CD4-positive, alpha-beta T cell treated with Interleukin-21 for 1 hour (primary cell): ENCODE data around the gene NCF2.

Source experiments
- DNase-seq: peaks from one replicate; pipeline ENCODE4 v3.0.0-alpha.2; 2020

Gene NCF2

DNA sequence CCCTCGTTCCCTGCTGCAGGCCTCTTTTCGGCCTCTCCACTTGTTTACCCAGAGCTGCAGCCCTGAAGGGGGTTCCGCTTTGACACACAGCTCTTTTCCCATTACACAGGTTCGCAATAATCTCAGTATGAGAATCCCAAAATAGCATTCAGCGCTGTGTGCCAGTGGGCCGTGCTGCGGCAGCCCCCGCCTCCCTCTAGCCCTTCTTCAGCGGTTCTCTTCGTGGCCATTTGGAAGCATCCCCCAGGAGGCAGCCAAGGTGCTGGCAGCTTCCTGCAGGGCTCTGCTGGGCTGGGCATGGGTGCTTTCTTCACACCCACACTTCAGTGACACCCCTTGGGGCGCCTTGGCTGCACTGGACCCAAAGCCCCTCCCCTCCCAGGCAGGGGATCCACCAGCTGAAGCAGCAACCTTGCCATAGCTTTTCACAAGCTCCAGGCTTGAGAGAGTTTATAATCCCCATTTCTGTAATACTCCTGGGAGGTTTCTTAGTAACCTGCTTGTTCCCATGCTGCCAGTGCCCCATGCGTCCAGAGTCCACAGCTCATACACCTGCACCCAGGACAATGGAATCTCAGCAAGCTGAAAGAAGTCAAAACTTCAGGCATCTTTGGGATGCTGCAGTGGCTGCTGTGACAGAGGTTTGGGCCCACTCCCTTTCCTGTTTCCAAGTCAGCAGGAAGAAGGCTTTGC is 8.1 kb downstream of the NCF2 start:
- DNase-seq, result no peak

DNA sequence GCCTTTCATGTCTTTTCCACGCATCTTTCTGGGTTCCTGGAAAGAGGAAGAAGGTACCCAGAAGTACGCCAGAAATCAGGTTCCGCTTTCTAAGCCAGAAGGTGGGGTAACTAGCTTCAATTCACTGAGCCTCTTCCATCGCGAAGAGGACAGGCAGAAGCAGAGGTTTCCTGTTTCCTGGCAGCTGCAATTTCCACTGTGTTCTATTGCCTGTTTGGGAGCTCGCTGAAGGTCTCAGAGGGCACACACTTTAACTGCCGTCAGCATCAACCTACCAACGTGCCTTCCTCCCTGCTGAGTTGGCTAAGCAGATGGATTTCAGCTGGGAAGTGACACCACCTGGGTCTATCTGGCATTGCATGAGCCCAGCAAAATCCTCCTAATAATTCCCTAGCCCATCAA is 10.0 kb downstream of the NCF2 start:
- DNase-seq, result peak; percentile 28

DNA sequence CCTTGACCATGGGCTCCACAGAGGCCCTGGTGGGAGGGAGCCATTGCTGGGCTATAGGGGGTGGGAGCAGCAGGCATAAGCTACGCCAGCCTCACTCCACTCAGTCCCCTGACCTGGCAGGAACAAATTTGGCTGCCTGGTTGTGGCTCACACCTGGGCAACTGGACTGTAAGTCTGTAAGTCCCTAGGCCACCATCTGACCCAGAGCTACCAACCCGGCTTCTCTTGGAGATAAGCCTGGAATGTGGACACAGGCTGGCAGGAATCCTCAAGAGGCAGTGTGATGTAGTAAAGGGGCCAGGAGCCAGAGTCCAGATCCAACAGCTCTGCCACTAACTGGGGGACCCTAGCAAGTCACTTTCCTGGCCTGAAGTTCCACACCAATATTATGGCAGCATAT is 11.4 kb downstream of the NCF2 start:
- no peak for DNase-seq

DNA sequence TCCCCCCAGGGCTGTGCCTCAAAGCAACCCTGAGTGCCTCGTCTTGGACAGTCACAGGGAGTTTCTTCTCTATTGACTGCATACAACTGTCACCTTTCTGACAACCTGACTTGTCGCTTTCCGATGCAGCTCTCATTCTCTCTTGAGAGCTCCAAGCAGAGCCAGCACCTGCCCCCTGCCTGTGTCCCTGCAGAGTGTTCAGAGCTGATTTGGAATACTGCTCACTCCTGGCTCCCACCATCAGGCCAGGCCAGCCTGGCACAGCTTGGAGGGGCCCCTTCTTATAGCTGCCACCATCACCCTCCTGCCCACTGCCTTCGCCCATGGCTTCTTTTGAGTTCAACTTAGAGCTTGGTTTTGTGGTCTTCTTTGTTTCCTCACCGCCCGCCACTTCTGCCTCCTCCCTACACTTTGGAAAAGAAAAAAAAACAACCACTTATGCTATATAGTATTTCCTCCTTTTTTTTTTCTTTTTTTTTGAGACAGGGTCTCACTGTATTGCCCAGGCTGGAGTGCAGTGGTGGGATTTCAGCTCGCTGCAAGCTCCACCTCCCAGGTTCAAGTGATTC is 12.3 kb downstream of the NCF2 start:
- no peak for DNase-seq

DNA sequence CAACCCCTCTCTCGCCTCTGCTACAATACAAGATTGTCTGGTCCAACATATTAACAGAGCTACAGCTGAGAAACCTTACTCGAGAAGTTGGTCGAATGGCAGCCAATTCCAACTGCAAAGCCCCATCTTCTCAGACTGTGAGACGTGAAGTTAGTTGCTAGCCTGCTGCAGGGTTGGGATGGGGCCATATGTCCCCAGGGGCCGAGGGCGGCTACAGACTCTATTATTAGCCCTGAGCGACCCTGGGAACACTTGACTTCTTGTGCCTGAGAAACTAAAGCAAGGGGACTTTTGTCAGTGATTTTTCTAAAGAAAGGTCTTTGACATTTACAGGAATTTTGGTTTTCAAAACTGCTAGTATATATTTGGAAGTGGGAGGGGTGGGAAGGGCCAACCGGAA is 13.7 kb downstream of the NCF2 start:
- DNase-seq, result no peak

DNA sequence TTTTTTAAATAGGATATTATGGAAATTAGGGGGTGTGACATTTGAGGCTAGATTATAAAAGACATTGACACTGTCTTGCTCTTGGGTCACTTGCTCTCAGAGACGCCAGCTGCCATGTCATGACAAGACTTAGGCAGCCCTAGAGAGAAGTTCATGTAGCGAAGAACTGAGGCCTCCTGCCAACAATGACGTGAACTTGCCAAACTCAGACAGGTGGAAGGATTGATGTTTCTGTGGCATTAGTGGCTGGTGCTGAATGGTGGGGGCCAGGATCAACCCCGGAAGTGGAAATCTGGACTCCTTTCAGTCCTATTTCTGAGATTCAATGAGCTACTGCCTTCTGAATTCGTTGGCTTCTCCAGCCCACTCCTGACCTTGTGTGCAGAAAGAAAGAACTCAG is 14.7 kb downstream of the NCF2 start:
- no peak for DNase-seq

DNA sequence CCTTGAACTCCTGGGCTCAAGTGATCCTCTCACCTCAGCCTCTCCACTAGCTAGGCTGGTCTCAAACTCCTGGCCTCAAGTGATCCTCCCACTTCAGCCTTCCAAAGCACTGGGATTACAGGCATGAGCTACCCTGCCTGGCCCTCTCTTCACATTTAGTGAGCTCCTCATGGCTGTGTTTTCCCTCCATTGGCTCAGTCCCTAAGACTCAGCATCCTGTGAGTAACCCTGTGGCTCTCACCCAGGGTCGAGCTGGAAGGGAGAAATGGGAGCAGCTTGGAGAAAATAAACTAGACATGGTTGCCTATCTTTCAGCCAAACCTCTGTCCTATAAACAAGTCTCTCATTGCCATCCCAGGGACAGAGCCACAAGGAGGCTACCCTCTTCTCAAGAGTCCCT is 17.5 kb downstream of the NCF2 start:
- no peak for DNase-seq

DNA sequence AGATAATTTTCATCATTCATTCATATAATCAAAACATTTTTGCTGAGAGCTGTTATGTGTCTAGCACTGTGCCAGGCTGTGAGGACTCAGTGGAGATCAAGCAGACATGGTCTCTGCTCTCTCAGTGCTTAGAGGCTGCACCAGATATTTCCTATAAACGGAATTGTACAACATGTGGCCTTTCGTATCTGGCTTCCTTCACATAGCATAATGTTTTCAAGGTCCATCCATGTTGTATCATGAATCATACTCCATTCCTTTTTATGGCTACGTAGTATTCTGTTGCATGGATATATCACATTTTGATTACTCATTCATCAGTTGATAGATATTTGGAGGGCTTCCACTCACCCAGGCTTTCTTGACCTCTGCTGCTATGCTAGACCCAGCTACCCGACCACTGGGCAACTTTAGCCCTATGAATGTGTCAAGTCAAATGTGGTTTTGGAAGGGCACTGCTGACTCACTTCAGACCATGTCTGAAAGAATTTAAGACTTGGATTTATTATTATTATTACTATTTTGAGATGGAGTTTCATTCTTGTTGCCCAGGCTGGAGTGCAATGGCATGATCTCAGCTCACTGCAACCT is 18.5 kb downstream of the NCF2 start:
- DNase-seq, result no peak

DNA sequence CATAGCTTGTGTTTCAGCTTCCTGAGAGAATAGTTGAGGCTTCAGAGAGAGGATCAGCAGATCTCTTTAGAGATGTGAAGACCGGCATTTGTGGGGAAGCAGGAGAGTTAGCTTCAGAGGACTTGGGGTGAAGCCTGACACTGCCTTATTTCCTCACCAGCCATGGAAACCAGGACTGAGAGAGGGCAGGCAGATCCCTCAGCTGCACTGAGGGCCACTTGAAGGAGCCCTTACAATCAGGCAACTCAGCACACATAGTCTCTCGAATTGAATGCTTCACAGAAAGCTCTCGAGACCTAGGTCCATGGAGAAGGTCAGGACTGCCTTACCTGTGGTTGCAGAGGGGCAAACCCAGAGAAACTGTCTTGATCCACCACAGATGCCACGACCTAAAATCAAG is 19.8 kb downstream of the NCF2 start:
- DNase-seq, result no peak

DNA sequence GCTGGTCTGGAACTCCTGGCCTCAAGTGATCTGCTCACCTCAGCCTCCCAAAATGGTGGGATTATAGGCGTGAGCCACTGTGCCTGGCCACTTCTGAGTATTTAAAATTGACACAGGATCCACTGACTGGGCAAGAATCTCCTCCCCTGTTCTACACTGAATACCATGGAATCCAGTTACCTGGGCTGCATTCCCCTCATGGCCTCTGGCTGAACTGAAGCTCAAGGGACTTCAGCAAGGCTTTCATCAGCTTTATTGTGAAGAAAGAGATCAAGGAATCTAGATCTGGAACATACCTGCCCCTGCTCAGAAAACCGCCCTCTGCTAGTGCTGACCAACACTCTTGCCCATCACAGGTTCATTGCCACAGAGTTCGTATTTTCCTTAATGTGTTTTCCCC is 20.5 kb downstream of the NCF2 start:
- no peak for DNase-seq

DNA sequence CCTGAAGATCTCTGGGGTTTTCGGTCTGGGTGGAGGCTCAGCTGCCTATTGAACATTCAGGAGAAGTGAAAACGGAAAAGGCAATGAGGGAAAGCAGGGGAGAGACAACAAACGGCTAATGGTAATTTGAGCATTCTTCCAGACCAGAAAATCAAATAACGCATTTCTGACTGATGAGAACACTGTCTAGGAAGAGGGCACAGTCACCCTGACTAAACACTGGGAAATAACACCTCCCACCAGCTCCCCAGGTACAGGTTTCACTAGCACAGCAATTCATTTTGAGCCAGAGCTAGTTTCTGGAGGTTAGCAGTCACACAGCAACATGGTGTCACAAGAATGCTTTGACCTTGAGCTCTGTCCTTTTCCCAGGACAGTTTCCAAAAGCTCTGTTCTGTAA is 21.1 kb downstream of the NCF2 start:
- no peak for DNase-seq

DNA sequence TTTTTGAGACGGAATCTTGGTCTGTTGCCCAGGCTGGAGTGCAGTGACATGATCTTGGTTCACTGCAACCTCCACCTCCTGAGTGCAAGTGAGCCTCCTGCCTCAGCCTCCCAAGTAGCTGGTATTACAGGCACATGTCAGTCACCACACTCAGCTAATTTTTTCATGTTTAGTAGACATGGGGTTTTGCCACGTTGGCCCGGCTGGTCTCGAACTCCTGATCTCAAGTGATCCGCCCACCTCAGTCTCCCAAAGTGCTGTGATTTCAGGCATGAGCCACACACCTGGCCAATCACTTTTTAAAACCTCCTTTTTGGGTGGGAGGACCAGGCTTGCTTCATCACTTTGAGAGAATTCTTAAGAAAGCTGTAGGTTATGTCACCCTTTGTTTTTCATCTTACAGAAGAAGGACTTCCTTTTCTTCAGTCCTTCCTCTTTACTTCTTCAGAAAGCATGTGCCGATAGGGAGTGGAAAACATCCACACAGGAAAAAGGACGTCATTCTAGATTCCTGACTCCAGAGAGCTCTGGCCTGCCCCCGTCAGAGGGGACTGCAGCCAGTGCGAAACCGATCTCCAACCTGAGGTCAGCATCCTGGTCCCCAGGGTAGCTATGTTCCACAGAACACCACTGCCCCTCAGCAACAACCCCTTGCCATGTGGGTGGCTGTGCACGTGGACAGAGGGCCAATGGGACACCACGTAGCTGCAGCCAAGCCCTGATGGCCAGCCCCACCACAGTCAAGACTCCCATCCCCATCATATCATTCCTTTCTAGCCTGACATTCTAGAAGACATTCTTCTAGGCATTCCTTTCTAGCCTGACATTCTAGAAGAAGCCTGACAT is 21.9 kb downstream of the NCF2 start:
- no peak for DNase-seq

DNA sequence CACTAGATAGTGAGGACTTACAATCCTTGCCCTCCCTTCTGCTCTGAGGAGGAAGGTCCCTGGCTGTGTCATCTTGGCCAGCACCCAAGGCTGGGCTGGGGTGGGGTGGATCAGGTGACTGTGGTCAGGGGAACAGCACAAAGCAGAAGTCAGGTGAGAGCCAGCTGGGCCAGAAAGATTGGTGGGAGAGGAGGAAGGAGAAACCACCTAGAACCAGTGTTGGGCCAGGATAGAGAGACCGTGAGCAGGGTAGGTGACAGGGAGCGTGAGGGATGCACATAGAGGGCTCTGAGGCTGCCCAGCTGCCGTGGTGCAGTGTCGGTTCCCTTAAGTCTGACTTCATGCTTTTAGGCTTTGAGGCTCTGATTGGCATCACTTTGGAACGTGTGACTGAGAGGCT is 22.7 kb downstream of the NCF2 start:
- peak; percentile 20 for DNase-seq

DNA sequence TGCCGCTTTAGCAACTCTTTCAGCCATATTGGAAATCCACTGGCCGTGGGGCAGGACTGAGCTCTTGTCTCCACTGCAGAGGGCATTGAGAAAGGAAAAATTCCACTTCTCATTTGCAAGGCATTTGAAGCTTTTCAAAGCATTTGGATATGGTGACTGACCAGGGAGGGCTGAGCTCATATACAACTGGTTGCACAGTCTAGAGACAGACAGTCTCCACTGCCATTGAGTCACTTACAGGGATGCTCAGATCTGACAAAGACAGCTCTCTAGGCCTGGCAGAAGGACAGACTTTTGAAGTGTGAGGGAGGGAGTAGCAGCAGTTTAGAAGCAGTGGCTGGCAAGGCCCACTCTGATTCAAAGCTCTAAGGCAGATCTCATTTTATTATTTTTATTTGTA is 24.2 kb downstream of the NCF2 start:
- no peak for DNase-seq

DNA sequence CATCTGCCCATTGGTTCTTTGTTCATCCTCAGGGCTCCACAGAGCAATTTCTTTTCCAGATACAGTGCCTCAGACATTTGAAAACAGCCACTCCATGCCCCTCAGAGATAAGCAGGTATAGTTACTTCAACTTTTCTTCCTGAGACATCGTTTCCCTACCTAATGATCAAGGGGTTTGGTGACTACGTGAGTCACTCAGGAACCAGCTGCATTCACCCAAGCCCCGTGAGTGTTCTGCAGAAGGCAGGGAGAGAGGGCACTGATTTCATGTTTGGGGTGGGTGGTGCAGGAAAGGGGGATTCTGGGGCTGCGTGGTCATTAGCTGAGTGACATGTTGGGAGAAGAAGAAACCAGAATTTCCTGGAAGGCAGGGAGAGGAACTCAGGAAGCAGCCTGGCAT is 25.0 kb downstream of the NCF2 start:
- DNase-seq, result no peak

DNA sequence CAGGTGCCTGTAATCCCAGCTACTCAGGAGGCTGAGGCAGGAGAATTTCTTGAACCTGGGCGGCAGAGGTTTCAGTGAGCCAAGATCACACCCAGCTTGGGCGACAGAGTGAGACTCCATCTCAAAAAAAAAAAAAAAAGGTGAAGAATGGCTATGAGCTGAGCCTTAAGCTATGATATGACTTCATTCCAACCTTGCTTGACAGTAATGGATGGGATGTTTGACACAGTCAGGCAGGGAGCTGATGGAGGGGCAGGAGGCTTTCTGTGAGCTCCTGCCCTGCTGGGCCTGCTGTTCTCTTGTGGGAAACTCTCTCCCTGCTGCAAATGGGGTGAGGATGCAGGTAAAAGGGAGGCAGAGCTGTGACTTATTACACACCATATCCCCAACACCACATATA is 27.6 kb downstream of the NCF2 start:
- DNase-seq, result no peak

DNA sequence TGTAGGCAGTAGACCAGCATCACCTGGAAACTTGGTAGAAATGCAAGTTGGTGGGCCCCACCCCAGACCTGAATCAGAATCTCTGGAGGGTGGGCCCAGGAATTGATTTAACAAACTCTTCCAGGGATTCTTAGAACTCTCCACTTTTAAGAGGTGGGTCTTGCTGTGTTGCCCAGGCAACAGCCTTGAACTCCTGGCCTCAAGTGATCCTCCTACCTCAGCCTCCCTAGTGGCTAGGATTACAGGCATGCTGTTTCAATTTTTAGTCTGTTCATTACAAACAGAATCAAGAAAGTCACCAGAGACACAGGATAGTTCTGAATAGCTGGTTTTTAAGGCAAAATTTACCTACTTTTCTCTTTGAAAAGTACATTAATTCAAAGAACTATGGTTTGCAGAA is 31.2 kb downstream of the NCF2 start:
- DNase-seq, result no peak

DNA sequence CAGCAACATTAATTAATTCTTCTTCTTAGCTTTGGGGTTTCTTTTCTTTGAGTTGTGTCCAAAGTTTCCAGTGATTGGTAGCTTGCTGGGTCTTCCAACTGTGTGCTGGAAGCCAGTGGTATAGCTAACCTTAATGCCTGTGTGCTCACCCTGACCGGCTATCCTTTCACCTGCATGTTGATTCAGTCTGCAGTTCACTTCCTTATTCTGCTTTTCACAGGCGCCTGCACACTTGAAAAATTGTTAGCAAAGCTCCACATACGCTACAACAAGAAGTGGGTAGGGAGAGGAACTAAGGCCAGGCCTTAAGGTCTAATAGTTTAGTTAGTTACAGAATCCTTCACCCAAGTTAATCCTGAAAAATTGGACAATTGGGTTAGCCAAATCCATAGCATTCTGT is 35.7 kb downstream of the NCF2 start:
- no peak for DNase-seq

DNA sequence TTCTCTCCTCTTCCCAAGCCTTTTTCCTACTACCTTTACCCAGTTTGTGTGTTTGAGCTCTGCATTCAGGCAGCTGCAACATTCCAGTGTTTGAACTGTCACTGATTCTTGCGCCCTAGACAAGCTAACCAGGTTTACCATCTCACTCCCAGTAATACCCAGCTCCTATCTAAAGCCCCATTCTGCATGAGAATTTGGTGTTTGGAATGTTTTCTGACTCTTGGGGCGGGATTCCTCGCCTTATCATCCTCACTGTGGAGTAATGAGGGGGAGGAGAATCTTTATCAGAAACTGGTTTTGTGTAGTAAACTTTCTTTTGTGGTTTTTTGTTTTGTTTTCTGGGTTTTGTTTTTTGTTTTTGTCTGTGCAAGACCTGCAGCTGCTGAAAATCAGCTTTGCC is 36.5 kb downstream of the NCF2 start:
- DNase-seq, result no peak

DNA sequence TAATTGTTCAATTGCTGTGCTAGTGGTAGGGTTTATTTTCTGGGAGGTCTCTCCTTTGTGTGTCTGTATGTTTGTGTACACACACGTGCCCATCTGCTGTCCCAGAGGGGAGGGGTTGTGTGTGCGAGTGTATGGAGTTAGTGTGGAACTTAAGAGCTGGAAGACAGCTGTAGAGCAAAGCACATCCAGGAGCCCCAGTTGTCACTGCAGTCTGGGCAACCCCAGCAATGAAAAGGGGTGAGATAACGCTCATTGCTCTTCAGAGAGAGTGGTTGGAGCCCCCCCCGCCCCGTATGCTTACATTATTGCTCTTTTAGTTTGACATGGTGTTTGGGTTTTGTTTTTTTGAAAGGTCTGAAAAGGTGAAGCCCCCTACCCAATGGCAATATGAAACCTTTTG is 36.9 kb downstream of the NCF2 start:
- no peak for DNase-seq

DNA sequence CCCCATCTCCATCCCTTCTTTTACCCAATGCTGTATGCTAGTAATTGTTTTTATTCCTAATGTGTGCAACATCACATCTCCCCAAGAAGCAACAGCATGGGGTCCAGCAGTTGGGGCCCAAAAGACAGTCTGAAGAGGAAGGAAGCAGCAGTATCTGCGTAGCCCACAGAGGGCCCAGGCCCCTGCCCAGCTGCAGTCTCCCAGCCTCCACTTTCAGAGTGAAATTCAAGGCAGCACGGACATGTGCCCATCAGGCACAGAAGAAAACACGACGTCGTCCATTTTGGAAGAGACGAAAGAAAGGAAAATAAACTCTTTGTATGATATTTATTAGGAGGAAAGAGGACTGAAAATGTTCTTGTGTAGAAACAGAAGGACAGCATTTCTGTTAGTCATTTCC is 37.4 kb downstream of the NCF2 start:
- no peak for DNase-seq

DNA sequence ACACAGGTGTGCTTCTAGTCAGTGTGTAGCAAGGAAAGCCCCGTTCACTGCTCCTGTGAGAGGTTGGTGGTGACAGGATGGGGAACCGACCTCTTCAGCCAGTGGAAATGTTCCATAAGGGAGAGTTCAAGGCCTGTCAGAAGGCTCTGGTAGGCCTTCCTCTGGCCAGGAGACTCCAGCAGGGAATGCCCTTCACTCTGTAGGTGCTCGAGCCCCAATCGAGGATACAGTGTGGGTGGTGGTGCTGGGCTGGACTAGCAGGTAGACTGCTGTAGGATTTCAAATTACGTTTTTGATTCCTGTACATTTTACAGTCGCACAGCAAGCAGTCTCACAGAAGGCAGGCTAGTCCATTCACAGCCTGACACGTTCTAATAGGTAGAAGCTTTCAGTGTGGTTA is 37.8 kb downstream of the NCF2 start:
- no peak for DNase-seq

DNA sequence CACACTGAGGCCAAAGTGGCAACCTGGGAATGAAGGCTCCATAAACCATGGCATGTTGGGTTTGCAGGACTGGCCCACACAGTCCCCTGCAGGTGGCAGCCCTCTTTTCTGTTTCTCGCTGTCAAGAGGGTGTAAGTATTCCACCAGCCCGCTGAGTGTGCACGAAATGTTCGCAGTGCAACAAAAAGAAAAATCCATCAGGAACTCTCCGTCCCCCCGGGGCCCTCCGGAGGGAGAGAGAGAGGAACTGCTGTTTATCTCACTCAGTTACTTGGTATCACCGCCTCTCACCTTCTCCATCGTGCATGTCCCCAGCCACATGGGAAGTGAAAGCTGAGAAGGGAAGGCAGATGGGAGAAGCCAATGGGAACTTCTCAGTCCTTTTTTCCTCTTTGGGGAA is 38.3 kb downstream of the NCF2 start:
- no peak for DNase-seq

DNA sequence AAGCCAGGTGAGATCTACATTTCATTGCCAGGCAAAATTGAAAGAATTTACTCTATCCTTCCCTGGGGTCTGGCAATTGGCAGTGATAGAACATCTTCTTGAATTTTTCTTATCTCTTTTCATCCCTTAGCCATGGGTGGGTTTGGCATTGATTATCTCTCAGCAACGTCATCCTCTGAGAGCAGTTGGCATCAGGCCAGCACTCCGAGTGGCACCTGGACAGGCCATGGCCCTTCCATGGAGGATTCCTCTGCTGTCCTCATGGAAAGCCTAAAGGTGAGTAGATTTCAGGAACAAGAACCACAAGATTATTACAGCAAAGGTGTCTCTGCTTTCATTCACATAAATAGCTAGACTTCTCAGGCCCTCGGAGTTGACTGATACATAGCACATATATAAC is 39.3 kb downstream of the NCF2 start:
- no peak for DNase-seq
